Left lobe of liver (tissue), 2 donors: ENCODE data around the gene MMRN2. TPM values are rescaled to one million over a fixed set of nuclear protein-coding genes. Genes with fewer than 3 reads are reported as not detected.
A peak's percentile ranks its signal among the peaks of the same experiment; 100 is the strongest.
"Not testable (repeated sequence)": the region's sequence is repeated elsewhere in the genome, so short reads cannot be mapped to it uniquely, and the experiment has no call there.

ENCODE experiments used
- ATAC-seq: fragments of 200-7000 bp; cut with Tn5 transposase; one replicate; pipeline ENCODE4 v1.9.1; 2020; ENCODE audit warnings: mild to moderate bottlenecking, moderate library complexity
- DNase-seq: peaks from one replicate; pipeline ENCODE4 v3.0.0-alpha.2; 2020; ENCODE audit warnings: low spot score
- total RNA-seq: library from RNA; stranded (reverse); gene quantifications from one replicate; pipeline ENCODE4 v1.2.1, GENCODE V29; 2021
- donor health status: DM: no; HTN: no; CAD: no; lungs with moderate emphysema.
- donor health status: DM: no; HTN: yes; CAD: no.

MMRN2 gene, protein sequence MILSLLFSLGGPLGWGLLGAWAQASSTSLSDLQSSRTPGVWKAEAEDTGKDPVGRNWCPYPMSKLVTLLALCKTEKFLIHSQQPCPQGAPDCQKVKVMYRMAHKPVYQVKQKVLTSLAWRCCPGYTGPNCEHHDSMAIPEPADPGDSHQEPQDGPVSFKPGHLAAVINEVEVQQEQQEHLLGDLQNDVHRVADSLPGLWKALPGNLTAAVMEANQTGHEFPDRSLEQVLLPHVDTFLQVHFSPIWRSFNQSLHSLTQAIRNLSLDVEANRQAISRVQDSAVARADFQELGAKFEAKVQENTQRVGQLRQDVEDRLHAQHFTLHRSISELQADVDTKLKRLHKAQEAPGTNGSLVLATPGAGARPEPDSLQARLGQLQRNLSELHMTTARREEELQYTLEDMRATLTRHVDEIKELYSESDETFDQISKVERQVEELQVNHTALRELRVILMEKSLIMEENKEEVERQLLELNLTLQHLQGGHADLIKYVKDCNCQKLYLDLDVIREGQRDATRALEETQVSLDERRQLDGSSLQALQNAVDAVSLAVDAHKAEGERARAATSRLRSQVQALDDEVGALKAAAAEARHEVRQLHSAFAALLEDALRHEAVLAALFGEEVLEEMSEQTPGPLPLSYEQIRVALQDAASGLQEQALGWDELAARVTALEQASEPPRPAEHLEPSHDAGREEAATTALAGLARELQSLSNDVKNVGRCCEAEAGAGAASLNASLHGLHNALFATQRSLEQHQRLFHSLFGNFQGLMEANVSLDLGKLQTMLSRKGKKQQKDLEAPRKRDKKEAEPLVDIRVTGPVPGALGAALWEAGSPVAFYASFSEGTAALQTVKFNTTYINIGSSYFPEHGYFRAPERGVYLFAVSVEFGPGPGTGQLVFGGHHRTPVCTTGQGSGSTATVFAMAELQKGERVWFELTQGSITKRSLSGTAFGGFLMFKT
- 9.6 TPM for total RNA-seq

DNA sequence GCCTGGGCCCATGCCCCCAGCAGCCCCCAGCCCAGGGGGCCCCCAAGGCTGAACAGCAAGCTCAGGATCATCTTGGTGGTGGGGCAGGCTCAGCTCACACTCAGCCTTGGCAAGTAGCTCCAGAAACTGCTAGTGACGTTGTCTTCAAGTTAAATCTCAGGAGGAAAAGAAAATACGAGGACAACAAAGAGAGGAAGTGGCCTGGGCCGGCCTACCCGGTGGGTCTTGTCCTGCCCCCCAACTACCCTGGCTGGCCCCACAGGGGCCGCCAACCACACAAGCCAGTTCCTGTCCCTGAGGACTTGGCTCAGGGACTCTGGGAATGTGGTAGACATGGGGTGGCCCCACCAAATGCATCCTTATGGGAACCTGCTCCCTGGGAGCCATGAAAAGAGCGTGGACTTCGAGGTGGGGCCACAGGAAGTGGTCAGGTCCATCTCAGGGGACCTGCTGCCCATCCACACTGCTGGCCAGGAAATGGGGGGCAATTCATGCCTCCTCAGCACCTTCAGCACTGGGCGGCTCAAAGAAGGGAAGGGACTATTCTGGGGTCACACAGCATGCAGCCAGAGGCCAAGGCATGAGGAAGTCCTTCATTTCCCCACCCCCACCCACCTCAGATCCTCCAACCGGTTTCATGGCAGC, at the start of gene MMRN2:
MMRN2 (minus strand) TSS at position 145 of the 645 bp plus-strand sequence; CDS start at position 71, 74 bp downstream.
- peak; percentile 43 for DNase-seq

DNA sequence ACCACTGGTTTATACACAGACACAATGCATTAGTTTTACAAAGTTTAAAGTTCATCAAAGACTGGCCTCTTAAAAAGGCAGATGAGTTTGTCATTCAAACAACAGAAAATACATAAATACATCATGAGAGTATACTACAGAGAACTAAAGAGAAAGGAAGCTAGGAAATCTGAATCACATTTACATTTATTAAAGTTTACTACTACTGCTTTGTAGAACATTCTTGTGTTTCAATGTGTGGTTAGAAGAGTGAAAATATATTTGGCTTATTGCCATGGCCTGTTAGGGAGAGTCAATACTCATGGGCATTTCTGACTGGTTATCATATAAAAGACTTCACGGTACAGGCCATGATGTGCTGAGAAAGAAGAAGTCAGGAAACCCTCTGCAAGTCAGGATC, 49.7 kb upstream of the MMRN2 start:
- not testable (repeated sequence) for DNase-seq, ATAC-seq

More for the DNA sequence above, at the start of gene MMRN2:
- ATAC-seq = no peak

DNA sequence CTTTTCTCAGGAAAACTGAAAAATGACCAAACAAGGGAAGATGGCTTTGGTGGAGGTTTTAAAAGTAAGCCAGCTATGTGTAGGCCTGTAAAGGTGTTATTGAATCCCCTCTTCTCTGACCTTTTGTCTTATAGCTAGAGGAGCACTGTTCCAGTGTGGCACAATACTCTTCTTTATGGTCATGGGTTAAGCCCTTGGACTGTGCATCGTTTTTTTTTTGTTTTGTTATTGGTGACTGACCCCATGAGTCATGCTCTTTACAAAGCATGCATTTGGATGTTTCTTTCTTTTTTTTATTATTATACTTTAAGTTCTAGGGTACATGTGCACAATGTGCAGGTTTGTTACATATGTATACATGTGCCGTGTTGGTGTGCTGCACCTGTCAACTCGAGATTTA, 43.1 kb upstream of the MMRN2 start:
- no peak for DNase-seq
- no peak for ATAC-seq

DNA sequence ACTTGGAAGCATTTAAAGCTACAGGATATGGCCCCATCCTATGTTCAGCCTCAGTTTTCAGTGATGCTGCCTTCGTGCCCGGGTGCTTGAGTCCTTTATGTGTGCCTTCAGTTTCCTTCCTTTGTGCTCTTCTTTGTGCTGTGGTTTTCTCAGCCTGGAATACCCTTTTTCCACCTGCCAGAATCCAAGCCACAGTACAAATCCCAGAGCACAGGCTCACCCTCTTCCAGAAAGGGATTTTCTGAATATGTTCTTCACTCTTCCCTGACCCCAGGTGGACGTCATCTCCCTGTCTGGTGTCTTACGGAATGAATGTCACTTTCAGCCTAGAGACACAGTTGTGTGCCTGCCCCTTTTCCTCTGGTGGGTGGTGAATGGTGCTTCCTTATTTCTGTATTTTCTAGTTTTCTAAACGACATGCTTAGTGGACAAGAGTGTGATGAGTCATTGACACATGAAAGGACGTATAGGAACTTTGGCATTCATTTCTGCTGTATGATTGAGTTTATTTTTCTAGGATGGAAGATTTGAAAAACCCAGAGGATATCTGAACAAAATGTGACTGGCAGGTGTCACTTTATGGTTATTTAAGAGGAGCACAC, 42.5 kb upstream of the MMRN2 start:
- not testable (repeated sequence) for DNase-seq, ATAC-seq

DNA sequence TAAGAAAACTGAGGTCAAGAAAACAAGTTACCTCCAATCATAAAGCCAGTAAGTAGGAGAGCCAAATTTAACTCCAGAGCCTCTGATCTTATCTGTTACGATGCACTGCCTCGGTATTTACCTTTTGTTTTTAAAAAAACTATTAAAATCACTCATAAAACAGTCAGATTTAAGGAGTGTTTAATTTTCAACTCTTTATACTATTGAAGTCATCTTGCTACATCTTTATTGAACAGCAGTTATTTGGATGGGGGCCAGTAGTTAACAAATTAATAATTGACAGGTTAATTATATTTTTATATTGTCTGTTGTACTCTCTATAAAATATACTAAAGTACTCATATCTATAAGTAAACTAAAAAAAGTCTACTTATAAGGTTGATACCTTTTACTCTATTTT, 35.5 kb upstream of the MMRN2 start:
- ATAC-seq (no peak), DNase-seq (no peak)

DNA sequence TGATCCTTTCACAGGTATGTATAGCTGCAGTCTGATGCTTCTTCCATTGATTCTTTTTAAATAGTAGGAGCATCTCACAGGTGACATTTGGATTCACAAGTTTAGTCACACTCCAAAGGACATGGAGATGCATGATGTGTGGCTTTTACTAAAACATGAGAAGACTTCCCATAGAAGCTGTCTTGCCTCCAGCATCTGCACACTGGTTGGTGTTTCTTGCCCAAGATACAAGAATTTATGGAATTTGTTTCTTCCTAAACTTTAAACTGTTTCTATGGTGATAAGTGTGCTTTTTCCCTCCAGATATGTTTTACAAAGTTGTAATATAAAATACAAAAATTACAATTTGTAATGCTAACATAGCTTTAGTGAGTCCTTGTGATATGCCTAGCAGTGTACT, 35.0 kb upstream of the MMRN2 start:
- ATAC-seq = no peak
- no peak for DNase-seq

DNA sequence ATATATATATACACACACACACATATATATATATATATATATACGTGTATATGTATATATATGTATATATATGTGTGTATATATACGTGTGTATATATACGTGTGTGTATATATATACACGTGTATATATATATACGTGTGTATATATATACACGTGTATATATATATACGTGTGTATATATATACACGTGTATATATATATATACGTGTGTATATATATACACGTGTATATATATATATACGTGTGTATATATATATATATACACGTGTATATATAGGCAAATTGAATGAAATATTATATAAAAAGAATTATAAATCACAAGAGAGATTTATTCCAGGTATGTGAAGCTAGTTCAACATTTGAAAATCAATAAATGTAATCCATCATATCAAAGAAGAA, 33.9 kb upstream of the MMRN2 start:
- not testable (repeated sequence) for DNase-seq, ATAC-seq

DNA sequence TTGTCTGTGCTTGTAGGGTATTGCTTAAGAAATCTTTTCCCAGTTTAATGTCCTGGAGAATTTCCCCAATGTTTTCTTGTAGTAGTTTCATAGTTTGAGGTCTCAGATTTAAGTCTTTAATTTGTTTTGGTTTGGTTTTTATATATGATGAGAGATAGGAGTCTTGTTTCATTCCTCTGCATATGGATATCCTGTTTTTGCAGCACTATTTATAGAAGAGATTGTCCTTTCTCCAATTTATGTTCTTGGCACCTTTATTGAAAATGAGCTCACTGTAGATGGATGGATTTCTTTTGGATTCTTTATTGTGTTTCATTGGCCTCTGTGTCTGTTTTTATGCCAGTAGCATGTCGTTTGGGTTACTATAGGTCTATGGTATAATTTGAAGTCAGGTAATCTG, 31.1 kb upstream of the MMRN2 start:
- ATAC-seq = no peak

DNA sequence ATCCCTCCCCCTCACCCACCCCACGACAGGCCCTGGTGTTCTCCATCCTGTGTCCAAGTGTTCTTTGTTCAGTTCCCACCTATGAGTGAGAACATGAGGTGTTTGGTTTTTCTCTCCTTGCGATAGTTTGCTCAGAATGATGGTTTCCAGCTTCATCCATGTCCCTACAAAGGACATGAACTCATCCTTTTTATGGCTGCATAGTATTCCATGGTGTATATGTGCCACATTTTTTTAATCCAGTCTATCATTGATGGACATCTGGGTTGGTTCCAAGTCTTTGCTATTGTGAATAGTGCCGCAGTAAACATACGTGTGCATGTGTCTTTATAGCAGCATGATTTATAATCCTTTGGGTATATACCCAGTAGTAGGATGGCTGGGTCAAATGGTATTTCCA, 27.1 kb upstream of the MMRN2 start:
- ATAC-seq, DNase-seq: not testable (repeated sequence)

More for the DNA sequence above, 31.1 kb upstream of the MMRN2 start:
- DNase-seq = no peak

GRCh38 chr10:86981716-86982115, 24.3 kb upstream of the MMRN2 start:
- no peak for ATAC-seq
- DNase-seq = no peak

- not testable (repeated sequence) for DNase-seq, ATAC-seq
Measured at GRCh38 chr10:86981020-86981419, 23.6 kb upstream of the MMRN2 start.

DNA sequence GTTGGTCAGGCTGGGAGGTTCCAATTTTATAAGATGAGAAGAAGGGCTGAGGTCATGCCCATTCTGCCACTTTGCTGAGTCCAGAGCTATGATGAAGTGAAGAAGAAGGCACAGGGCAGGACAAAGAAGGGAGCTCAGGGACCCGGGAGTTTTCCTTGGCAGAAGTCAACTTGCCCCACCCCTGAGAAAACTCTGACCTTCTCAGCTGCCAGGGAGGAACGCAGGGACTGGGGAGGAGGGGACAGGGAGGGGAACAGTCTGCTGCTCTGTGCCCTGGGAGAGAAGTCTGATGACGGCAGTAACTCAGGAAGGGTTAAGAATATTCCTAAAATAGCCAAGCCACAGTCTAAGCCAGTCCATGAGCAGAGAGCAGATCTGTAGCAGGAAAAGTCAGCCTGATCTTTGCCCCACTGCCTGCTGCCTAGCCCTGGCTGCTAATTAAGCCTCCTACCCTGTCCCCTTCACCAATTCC, 22.6 kb upstream of the MMRN2 start:
- ATAC-seq (peak; percentile 50), DNase-seq (no peak)

- DNase-seq (no peak), ATAC-seq (peak; percentile 17)
Measured at GRCh38 chr10:86979296-86979818, 21.9 kb upstream of the MMRN2 start.

GRCh38 chr10:86978457-86978856, 21.0 kb upstream of the MMRN2 start:
- DNase-seq, ATAC-seq: not testable (repeated sequence)

- DNase-seq = no peak
- ATAC-seq = no peak
Measured at GRCh38 chr10:86976362-86977056, 19.1 kb upstream of the MMRN2 start.

DNA sequence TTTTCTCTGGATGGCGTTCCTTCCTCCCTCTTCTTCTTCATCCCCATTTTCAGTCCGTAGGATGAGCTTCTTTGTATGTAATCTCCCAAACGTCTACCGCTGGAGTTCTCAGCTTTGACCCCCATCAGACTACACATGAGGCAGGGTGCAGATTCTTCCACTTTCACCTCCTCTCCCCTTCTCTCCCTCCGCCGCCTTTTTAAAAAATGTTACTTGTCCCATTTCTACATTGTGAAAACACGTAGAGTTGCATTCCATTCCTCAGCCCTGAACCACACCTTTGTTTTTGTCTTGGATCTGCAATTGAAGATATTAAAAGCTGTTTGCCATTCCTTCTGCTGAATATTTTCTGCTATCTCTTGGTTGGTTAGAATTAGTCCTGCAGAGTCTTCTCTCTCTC, 17.1 kb upstream of the MMRN2 start:
- ATAC-seq = no peak
- DNase-seq = no peak

- ATAC-seq = no peak
- no peak for DNase-seq
Measured at GRCh38 chr10:86972613-86973380, 15.4 kb upstream of the MMRN2 start.

DNA sequence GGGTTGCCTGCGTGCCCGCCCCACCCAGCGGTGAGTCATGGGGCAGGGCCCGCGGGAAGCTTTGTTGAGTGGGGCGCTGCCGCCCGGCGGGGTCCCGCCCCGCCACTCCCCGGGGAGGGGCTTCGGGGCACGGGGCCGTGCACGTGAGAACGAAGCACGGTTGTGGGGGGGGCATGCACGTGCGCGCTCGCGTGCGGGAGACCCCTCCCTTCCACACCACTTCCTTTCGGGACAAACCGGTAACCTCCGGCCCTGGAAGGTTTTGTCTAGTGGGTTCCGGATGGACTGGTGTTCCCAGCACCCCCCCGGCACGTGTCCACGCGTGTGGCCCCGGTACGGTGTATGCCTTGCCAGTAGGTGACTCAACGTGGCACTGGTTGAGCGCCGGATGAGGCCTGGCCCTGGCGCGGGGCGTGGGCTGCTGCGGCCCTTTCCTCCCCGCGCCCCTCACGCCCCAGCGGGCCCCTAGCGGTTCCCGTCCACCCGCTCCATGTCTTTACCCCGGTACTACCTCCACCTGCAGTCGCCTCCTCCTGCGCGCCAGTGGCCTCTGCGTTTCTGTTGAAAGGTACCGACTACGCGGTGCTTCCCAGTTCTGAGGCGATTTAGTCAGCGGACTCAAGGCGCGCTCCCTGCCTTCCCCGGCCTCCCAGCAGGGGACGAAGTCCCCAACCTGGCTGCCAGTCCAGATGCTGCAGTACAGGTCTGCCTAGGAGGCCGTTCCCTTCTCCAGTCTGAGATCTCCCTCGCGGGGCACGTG, 14.0 kb upstream of the MMRN2 start:
- peak; percentile 63 for ATAC-seq
- peak; percentile 75 for DNase-seq
